Measurements from ENCODE around the gene ADGRG2.

ADGRG2 gene

DNA sequence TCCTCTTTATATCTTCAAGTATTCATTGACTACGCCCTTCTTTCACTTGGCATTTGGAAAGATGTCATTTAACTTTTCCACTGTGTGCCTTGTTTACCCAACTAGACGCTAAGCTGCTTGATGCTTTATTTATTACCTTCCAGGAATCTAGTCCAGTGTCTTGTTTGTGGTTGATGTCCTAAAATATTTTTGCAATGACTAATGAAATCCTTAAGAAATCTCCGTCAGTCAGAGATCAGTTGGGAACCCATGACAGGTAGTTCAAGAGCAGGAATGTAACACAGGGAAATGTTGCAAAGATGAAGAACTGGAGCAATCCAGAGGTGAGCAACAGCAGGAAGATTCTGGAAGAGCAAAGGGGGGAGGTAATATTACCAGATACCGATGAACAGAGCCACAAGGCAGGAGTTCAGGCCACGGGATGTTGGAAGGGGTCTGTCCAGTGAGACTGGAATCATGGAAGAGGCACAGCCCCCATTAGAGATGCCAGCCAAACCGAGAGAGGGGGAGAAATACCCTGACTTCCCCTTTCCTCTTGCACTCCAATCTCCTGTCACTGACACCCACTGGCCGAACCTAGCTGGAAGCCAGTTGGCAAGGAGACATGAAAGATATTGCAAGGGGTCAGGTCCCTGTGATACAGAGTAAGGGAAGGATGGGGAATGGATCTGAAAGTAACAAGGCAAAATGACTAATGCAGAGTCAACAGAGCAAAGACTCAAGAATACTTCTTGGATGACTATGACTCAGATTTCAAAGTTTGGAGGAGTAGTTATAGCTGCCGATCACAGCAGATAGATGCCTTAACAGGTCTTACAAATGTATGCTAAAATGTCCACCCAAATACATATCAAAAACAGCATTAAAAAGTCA is 75.7 kb downstream of the ADGRG2 start:
- Histone ChIP-seq H3K4me3 (replicated peaks; ENCODE audit: insufficient read depth, low read length) (no peak overlapping the region), H3K27me3 (ENCODE audit: insufficient read depth, poor library complexity, severe bottlenecking) (no peaks in the 10 kb centered on the region), H3K27ac (replicated peaks) (no peak overlapping the region)
- DNase-seq (ENCODE audit: low read depth in 1 of 2, low spot score in 1 of 2) = no peak
- TF ChIP-seq, protein P1, sequence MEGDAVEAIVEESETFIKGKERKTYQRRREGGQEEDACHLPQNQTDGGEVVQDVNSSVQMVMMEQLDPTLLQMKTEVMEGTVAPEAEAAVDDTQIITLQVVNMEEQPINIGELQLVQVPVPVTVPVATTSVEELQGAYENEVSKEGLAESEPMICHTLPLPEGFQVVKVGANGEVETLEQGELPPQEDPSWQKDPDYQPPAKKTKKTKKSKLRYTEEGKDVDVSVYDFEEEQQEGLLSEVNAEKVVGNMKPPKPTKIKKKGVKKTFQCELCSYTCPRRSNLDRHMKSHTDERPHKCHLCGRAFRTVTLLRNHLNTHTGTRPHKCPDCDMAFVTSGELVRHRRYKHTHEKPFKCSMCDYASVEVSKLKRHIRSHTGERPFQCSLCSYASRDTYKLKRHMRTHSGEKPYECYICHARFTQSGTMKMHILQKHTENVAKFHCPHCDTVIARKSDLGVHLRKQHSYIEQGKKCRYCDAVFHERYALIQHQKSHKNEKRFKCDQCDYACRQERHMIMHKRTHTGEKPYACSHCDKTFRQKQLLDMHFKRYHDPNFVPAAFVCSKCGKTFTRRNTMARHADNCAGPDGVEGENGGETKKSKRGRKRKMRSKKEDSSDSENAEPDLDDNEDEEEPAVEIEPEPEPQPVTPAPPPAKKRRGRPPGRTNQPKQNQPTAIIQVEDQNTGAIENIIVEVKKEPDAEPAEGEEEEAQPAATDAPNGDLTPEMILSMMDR (IDR thresholded peaks at IDR 0.05; ENCODE audit: insufficient read depth, low read length) = no peak
- TF ChIP-seq SPI1 (IDR thresholded peaks at IDR 0.05; ENCODE audit: borderline replicate concordance, low read depth) (peak; percentile 47; the same call in 1 of the 2 replicates), GABPA (IDR thresholded peaks at IDR 0.05; ENCODE audit: low read depth) (no peak)

- H3K27me3 ChIP-seq (ENCODE audit: insufficient read depth, poor library complexity, severe bottlenecking) = no peaks in the 10 kb centered on the region
- no peak for DNase-seq (ENCODE audit: low read depth in 1 of 2, low spot score in 1 of 2)
- TF ChIP-seq, protein P1 (IDR thresholded peaks at IDR 0.05; ENCODE audit: insufficient read depth, low read length) = no peak
- TF ChIP-seq SPI1 (IDR thresholded peaks at IDR 0.05; ENCODE audit: borderline replicate concordance, low read depth) (no peak), POLR2AphosphoS5 (IDR thresholded peaks at IDR 0.05; ENCODE audit: low read depth) (no peak), GABPA (IDR thresholded peaks at IDR 0.05; ENCODE audit: low read depth) (no peak)
- TF ChIP-seq, protein P2, sequence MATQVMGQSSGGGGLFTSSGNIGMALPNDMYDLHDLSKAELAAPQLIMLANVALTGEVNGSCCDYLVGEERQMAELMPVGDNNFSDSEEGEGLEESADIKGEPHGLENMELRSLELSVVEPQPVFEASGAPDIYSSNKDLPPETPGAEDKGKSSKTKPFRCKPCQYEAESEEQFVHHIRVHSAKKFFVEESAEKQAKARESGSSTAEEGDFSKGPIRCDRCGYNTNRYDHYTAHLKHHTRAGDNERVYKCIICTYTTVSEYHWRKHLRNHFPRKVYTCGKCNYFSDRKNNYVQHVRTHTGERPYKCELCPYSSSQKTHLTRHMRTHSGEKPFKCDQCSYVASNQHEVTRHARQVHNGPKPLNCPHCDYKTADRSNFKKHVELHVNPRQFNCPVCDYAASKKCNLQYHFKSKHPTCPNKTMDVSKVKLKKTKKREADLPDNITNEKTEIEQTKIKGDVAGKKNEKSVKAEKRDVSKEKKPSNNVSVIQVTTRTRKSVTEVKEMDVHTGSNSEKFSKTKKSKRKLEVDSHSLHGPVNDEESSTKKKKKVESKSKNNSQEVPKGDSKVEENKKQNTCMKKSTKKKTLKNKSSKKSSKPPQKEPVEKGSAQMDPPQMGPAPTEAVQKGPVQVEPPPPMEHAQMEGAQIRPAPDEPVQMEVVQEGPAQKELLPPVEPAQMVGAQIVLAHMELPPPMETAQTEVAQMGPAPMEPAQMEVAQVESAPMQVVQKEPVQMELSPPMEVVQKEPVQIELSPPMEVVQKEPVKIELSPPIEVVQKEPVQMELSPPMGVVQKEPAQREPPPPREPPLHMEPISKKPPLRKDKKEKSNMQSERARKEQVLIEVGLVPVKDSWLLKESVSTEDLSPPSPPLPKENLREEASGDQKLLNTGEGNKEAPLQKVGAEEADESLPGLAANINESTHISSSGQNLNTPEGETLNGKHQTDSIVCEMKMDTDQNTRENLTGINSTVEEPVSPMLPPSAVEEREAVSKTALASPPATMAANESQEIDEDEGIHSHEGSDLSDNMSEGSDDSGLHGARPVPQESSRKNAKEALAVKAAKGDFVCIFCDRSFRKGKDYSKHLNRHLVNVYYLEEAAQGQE (IDR thresholded peaks at IDR 0.05; ENCODE audit: insufficient replicate concordance, low read depth) = no peak
- H3K4me3 ChIP-seq (replicated peaks; ENCODE audit: insufficient read depth, low read length) = no peak overlapping the region
- no peak overlapping the region for H3K27ac ChIP-seq (replicated peaks)
Observed at GRCh38 chrX:19040373-19040772, 81.9 kb downstream of the ADGRG2 start.

DNA sequence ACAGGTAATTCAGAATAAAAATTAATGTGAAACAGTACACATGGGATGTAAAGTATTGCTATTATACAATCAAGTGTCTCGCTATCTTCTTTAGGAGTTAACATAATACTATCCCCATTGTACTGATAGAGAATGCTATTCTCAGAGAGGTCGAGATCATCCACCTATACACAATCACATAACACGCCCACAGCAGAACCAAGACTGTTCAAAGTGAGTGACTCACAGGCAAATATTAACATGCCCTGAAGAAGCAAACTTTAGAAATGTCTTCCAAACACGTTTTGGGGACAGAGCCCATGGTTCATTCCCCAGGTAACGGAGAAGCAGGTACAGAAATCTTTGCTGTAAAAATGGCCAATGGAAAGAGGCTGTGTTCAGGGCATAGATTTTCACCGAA is 88.2 kb downstream of the ADGRG2 start:
- no peak for TF ChIP-seq POLR2AphosphoS5 (IDR thresholded peaks at IDR 0.05; ENCODE audit: low read depth)
- TF ChIP-seq, protein P2 (IDR thresholded peaks at IDR 0.05; ENCODE audit: insufficient replicate concordance, low read depth) = no peak
- TF ChIP-seq SPI1 (IDR thresholded peaks at IDR 0.05; ENCODE audit: borderline replicate concordance, low read depth) = no peak
- TF ChIP-seq GABPA (IDR thresholded peaks at IDR 0.05; ENCODE audit: low read depth) = no peak
- TF ChIP-seq, protein P1 (IDR thresholded peaks at IDR 0.05; ENCODE audit: insufficient read depth, low read length) = no peak
- no peak for DNase-seq (ENCODE audit: low read depth in 1 of 2, low spot score in 1 of 2)
- Histone ChIP-seq H3K4me3 (replicated peaks; ENCODE audit: insufficient read depth, low read length) (no peak overlapping the region), H3K27me3 (ENCODE audit: insufficient read depth, poor library complexity, severe bottlenecking) (no peaks in the 10 kb centered on the region), H3K27ac (replicated peaks) (no peak overlapping the region)
